ENCODE data around the gene NPB.
A peak's percentile ranks its signal among the peaks of the same experiment; 100 is the strongest.

Gene NPB

GRCh38 chr17:81889602-81890001 is 12.4 kb upstream of the NPB start:
- no peak for TF ChIP-seq USF1 (IDR thresholded peaks at IDR 0.05)
- TF ChIP-seq CEBPB (IDR thresholded peaks at IDR 0.05) = no peak
- no peak for TF ChIP-seq TEAD4 (IDR thresholded peaks at IDR 0.05)
- TF ChIP-seq EP300 (IDR thresholded peaks at IDR 0.05; ENCODE audit: borderline replicate concordance) = no peak
- TF ChIP-seq CREB1 (IDR thresholded peaks at IDR 0.05; ENCODE audit: low read depth) = no peak

GRCh38 chr17:81890447-81891302 is 11.4 kb upstream of the NPB start:
- no peak for TF ChIP-seq ZBTB7A (IDR thresholded peaks at IDR 0.05; ENCODE audit: low read depth)
- TF ChIP-seq RAD21 (IDR thresholded peaks at IDR 0.05; ENCODE audit: low read depth) = no peak
- no peak for TF ChIP-seq CREB1 (IDR thresholded peaks at IDR 0.05; ENCODE audit: low read depth)
- TF ChIP-seq MAX (IDR thresholded peaks at IDR 0.05) = peak; percentile 30; the same call in 1 of the 2 replicates
- no peak for TF ChIP-seq YY1 (IDR thresholded peaks at IDR 0.05; ENCODE audit: low read depth)

GRCh38 chr17:81891303-81891552 is 10.8 kb upstream of the NPB start:
- TF ChIP-seq MAX (IDR thresholded peaks at IDR 0.05) = no peak
- no peak for TF ChIP-seq TCF12 (IDR thresholded peaks at IDR 0.05; ENCODE audit: low read depth)
- TF ChIP-seq FOXM1 (IDR thresholded peaks at IDR 0.05; ENCODE audit: borderline replicate concordance, low read depth) = no peak
- no peak for TF ChIP-seq CREB1 (IDR thresholded peaks at IDR 0.05; ENCODE audit: low read depth)
- no peak for TF ChIP-seq RAD21 (IDR thresholded peaks at IDR 0.05; ENCODE audit: low read depth)
- no peak for TF ChIP-seq NFIC (IDR thresholded peaks at IDR 0.05)
- no peak for TF ChIP-seq ZBTB7A (IDR thresholded peaks at IDR 0.05; ENCODE audit: low read depth)
- no peak for TF ChIP-seq CEBPB (IDR thresholded peaks at IDR 0.05)
- TF ChIP-seq TEAD4 (IDR thresholded peaks at IDR 0.05) = no peak
- TF ChIP-seq USF1 (IDR thresholded peaks at IDR 0.05) = no peak
- no peak for TF ChIP-seq EGR1 (IDR thresholded peaks at IDR 0.05)

GRCh38 chr17:81895400-81895799 is 6.6 kb upstream of the NPB start:
- TF ChIP-seq MAX (IDR thresholded peaks at IDR 0.05) (no peak), ZBTB7A (IDR thresholded peaks at IDR 0.05; ENCODE audit: low read depth) (no peak), EGR1 (IDR thresholded peaks at IDR 0.05) (no peak), YY1 (IDR thresholded peaks at IDR 0.05; ENCODE audit: low read depth) (no peak), RAD21 (IDR thresholded peaks at IDR 0.05; ENCODE audit: low read depth) (no peak), TCF12 (IDR thresholded peaks at IDR 0.05; ENCODE audit: low read depth) (no peak)

- TF ChIP-seq TCF12 (IDR thresholded peaks at IDR 0.05; ENCODE audit: low read depth) = no peak
- TF ChIP-seq ZBTB7A (IDR thresholded peaks at IDR 0.05; ENCODE audit: low read depth) = no peak
- TF ChIP-seq FOXM1 (IDR thresholded peaks at IDR 0.05; ENCODE audit: borderline replicate concordance, low read depth) = no peak
- TF ChIP-seq RAD21 (IDR thresholded peaks at IDR 0.05; ENCODE audit: low read depth) = no peak
- TF ChIP-seq TEAD4 (IDR thresholded peaks at IDR 0.05) = no peak
- TF ChIP-seq MAX (IDR thresholded peaks at IDR 0.05) = no peak
- TF ChIP-seq CEBPB (IDR thresholded peaks at IDR 0.05) = no peak
- no peak for TF ChIP-seq EP300 (IDR thresholded peaks at IDR 0.05; ENCODE audit: borderline replicate concordance)
- TF ChIP-seq EGR1 (IDR thresholded peaks at IDR 0.05) = no peak
- TF ChIP-seq YY1 (IDR thresholded peaks at IDR 0.05; ENCODE audit: low read depth) = no peak
- TF ChIP-seq USF1 (IDR thresholded peaks at IDR 0.05) = no peak
- no peak for TF ChIP-seq TAF1 (IDR thresholded peaks at IDR 0.05; ENCODE audit: low read depth)
- no peak for TF ChIP-seq REST (IDR thresholded peaks at IDR 0.05; ENCODE audit: low read depth)
- no peak for TF ChIP-seq NFIC (IDR thresholded peaks at IDR 0.05)
- no peak for TF ChIP-seq CREB1 (IDR thresholded peaks at IDR 0.05; ENCODE audit: low read depth)
These were observed 3.8 kb upstream of the NPB start for GRCh38 chr17:81898029-81898866.

GRCh38 chr17:81898885-81899284 is 3.2 kb upstream of the NPB start:
- TF ChIP-seq MAX (IDR thresholded peaks at IDR 0.05) = no peak
- no peak for TF ChIP-seq TCF12 (IDR thresholded peaks at IDR 0.05; ENCODE audit: low read depth)
- no peak for TF ChIP-seq FOXM1 (IDR thresholded peaks at IDR 0.05; ENCODE audit: borderline replicate concordance, low read depth)
- TF ChIP-seq NFIC (IDR thresholded peaks at IDR 0.05) = no peak
- no peak for TF ChIP-seq ZBTB7A (IDR thresholded peaks at IDR 0.05; ENCODE audit: low read depth)
- no peak for TF ChIP-seq CEBPB (IDR thresholded peaks at IDR 0.05)
- TF ChIP-seq REST (IDR thresholded peaks at IDR 0.05; ENCODE audit: low read depth) = no peak
- no peak for TF ChIP-seq EP300 (IDR thresholded peaks at IDR 0.05; ENCODE audit: borderline replicate concordance)
- TF ChIP-seq EGR1 (IDR thresholded peaks at IDR 0.05) = no peak
- TF ChIP-seq CREB1 (IDR thresholded peaks at IDR 0.05; ENCODE audit: low read depth) = no peak
- TF ChIP-seq TAF1 (IDR thresholded peaks at IDR 0.05; ENCODE audit: low read depth) = no peak
- no peak for TF ChIP-seq YY1 (IDR thresholded peaks at IDR 0.05; ENCODE audit: low read depth)
- TF ChIP-seq RAD21 (IDR thresholded peaks at IDR 0.05; ENCODE audit: low read depth) = no peak
- no peak for TF ChIP-seq TEAD4 (IDR thresholded peaks at IDR 0.05)
- TF ChIP-seq USF1 (IDR thresholded peaks at IDR 0.05) = no peak

All from Ishikawa (cell line).